ENCODE results near the gene EIF1AY.
"Not testable (repeated sequence)": the region's sequence is repeated elsewhere in the genome, so short reads cannot be mapped to it uniquely, and the experiment has no call there.

EIF1AY gene

GRCh38 chrY:20575531-20576121, at the start of gene EIF1AY:
TSS of gene EIF1AY (plus strand) at chrY:20575776. CDS start at chrY:20575872, 96 bp downstream.
- no peak within 1 kb of the TSS for H3K4me3 ChIP-seq (ENCODE audit: low read length)
- no peaks in the 10 kb centered on the region for H3K36me3 ChIP-seq (ENCODE audit: control insufficient read depth, insufficient read depth, low read length)
- no peaks in the 10 kb centered on the region for H3K4me1 ChIP-seq (ENCODE audit: control insufficient read depth, insufficient read depth, low read length)
- no peaks in the 10 kb centered on the region for H3K27me3 ChIP-seq (ENCODE audit: control insufficient read depth, insufficient read depth, low read length)
- no peak within 1 kb of the TSS for H3K27ac ChIP-seq (ENCODE audit: low read depth, low read length)
- no peak within 1 kb of the TSS for H3K9ac ChIP-seq (ENCODE audit: low read length)

GRCh38 chrY:20528435-20528834, 47.1 kb upstream of the EIF1AY start:
- Histone ChIP-seq H3K4me3 (ENCODE audit: low read length) (no peak overlapping the region), H3K4me1 (ENCODE audit: control insufficient read depth, insufficient read depth, low read length) (no peaks in the 10 kb centered on the region), H3K9ac (ENCODE audit: low read length) (no peak overlapping the region), H3K36me3 (ENCODE audit: control insufficient read depth, insufficient read depth, low read length) (no peaks in the 10 kb centered on the region), H3K27me3 (ENCODE audit: control insufficient read depth, insufficient read depth, low read length) (no peaks in the 10 kb centered on the region), H3K27ac (ENCODE audit: low read depth, low read length) (no peak overlapping the region)

GRCh38 chrY:20538186-20538585, 37.4 kb upstream of the EIF1AY start:
- no peaks in the 10 kb centered on the region for H3K36me3 ChIP-seq (ENCODE audit: control insufficient read depth, insufficient read depth, low read length)
- H3K4me1 ChIP-seq (ENCODE audit: control insufficient read depth, insufficient read depth, low read length), result no peaks in the 10 kb centered on the region
- H3K27ac ChIP-seq (ENCODE audit: low read depth, low read length), result no peak overlapping the region
- H3K9ac ChIP-seq (ENCODE audit: low read length), result no peak overlapping the region
- H3K4me3 ChIP-seq (ENCODE audit: low read length), result no peak overlapping the region
- no peaks in the 10 kb centered on the region for H3K27me3 ChIP-seq (ENCODE audit: control insufficient read depth, insufficient read depth, low read length)

GRCh38 chrY:20538933-20539332, 36.6 kb upstream of the EIF1AY start:
- Histone ChIP-seq H3K27me3 (ENCODE audit: control insufficient read depth, insufficient read depth, low read length) (no peaks in the 10 kb centered on the region), H3K4me1 (ENCODE audit: control insufficient read depth, insufficient read depth, low read length) (no peaks in the 10 kb centered on the region), H3K4me3 (ENCODE audit: low read length) (no peak overlapping the region), H3K36me3 (ENCODE audit: control insufficient read depth, insufficient read depth, low read length) (no peaks in the 10 kb centered on the region), H3K27ac (ENCODE audit: low read depth, low read length) (no peak overlapping the region), H3K9ac (ENCODE audit: low read length) (no peak overlapping the region)

GRCh38 chrY:20544451-20544960, 31.1 kb upstream of the EIF1AY start:
- H3K4me1 ChIP-seq (ENCODE audit: control insufficient read depth, insufficient read depth, low read length), result no peaks in the 10 kb centered on the region
- H3K27ac ChIP-seq (ENCODE audit: low read depth, low read length), result no peak overlapping the region
- no peak overlapping the region for H3K9ac ChIP-seq (ENCODE audit: low read length)
- no peak overlapping the region for H3K4me3 ChIP-seq (ENCODE audit: low read length)
- no peaks in the 10 kb centered on the region for H3K27me3 ChIP-seq (ENCODE audit: control insufficient read depth, insufficient read depth, low read length)
- no peaks in the 10 kb centered on the region for H3K36me3 ChIP-seq (ENCODE audit: control insufficient read depth, insufficient read depth, low read length)

GRCh38 chrY:20546071-20546470, 29.5 kb upstream of the EIF1AY start:
- Histone ChIP-seq H3K4me1 (ENCODE audit: control insufficient read depth, insufficient read depth, low read length) (no peaks in the 10 kb centered on the region), H3K4me3 (ENCODE audit: low read length) (no peak overlapping the region), H3K9ac (ENCODE audit: low read length) (no peak overlapping the region), H3K27ac (ENCODE audit: low read depth, low read length) (no peak overlapping the region), H3K36me3 (ENCODE audit: control insufficient read depth, insufficient read depth, low read length) (no peaks in the 10 kb centered on the region), H3K27me3 (ENCODE audit: control insufficient read depth, insufficient read depth, low read length) (no peaks in the 10 kb centered on the region)

- no peaks in the 10 kb centered on the region for H3K36me3 ChIP-seq (ENCODE audit: control insufficient read depth, insufficient read depth, low read length)
- no peaks in the 10 kb centered on the region for H3K4me1 ChIP-seq (ENCODE audit: control insufficient read depth, insufficient read depth, low read length)
- no peak overlapping the region for H3K4me3 ChIP-seq (ENCODE audit: low read length)
- no peak overlapping the region for H3K9ac ChIP-seq (ENCODE audit: low read length)
- H3K27ac ChIP-seq (ENCODE audit: low read depth, low read length), result no peak overlapping the region
- H3K27me3 ChIP-seq (ENCODE audit: control insufficient read depth, insufficient read depth, low read length), result no peaks in the 10 kb centered on the region
Observed at GRCh38 chrY:20549289-20549688, 26.3 kb upstream of the EIF1AY start.

- Histone ChIP-seq H3K27me3 (ENCODE audit: control insufficient read depth, insufficient read depth, low read length) (no peaks in the 10 kb centered on the region), H3K27ac (ENCODE audit: low read depth, low read length) (no peak overlapping the region), H3K9ac (ENCODE audit: low read length) (no peak overlapping the region), H3K4me3 (ENCODE audit: low read length) (no peak overlapping the region), H3K4me1 (ENCODE audit: control insufficient read depth, insufficient read depth, low read length) (no peaks in the 10 kb centered on the region), H3K36me3 (ENCODE audit: control insufficient read depth, insufficient read depth, low read length) (no peaks in the 10 kb centered on the region)
Observed at GRCh38 chrY:20551840-20552239, 23.7 kb upstream of the EIF1AY start.

- H3K36me3 ChIP-seq (ENCODE audit: control insufficient read depth, insufficient read depth, low read length); H3K27me3 ChIP-seq (ENCODE audit: control insufficient read depth, insufficient read depth, low read length); H3K9ac ChIP-seq (ENCODE audit: low read length); H3K4me3 ChIP-seq (ENCODE audit: low read length); H3K4me1 ChIP-seq (ENCODE audit: control insufficient read depth, insufficient read depth, low read length); H3K27ac ChIP-seq (ENCODE audit: low read depth, low read length): not testable (repeated sequence)
Observed at GRCh38 chrY:20552764-20553323, 22.7 kb upstream of the EIF1AY start.

- H3K9ac ChIP-seq (ENCODE audit: low read length), result no peak overlapping the region
- no peaks in the 10 kb centered on the region for H3K36me3 ChIP-seq (ENCODE audit: control insufficient read depth, insufficient read depth, low read length)
- H3K4me3 ChIP-seq (ENCODE audit: low read length), result no peak overlapping the region
- H3K4me1 ChIP-seq (ENCODE audit: control insufficient read depth, insufficient read depth, low read length), result no peaks in the 10 kb centered on the region
- H3K27me3 ChIP-seq (ENCODE audit: control insufficient read depth, insufficient read depth, low read length), result no peaks in the 10 kb centered on the region
- no peak overlapping the region for H3K27ac ChIP-seq (ENCODE audit: low read depth, low read length)
Observed at GRCh38 chrY:20555820-20556219, 19.8 kb upstream of the EIF1AY start.

- Histone ChIP-seq H3K4me3 (ENCODE audit: low read length) (no peak overlapping the region), H3K36me3 (ENCODE audit: control insufficient read depth, insufficient read depth, low read length) (no peaks in the 10 kb centered on the region), H3K9ac (ENCODE audit: low read length) (no peak overlapping the region), H3K27ac (ENCODE audit: low read depth, low read length) (no peak overlapping the region), H3K4me1 (ENCODE audit: control insufficient read depth, insufficient read depth, low read length) (no peaks in the 10 kb centered on the region), H3K27me3 (ENCODE audit: control insufficient read depth, insufficient read depth, low read length) (no peaks in the 10 kb centered on the region)
Observed at GRCh38 chrY:20558677-20559076, 16.9 kb upstream of the EIF1AY start.

GRCh38 chrY:20559873-20560512, 15.6 kb upstream of the EIF1AY start:
- H3K4me1 ChIP-seq (ENCODE audit: control insufficient read depth, insufficient read depth, low read length), result no peaks in the 10 kb centered on the region
- no peaks in the 10 kb centered on the region for H3K36me3 ChIP-seq (ENCODE audit: control insufficient read depth, insufficient read depth, low read length)
- no peaks in the 10 kb centered on the region for H3K27me3 ChIP-seq (ENCODE audit: control insufficient read depth, insufficient read depth, low read length)
- no peak overlapping the region for H3K27ac ChIP-seq (ENCODE audit: low read depth, low read length)
- H3K4me3 ChIP-seq (ENCODE audit: low read length), result no peak overlapping the region
- H3K9ac ChIP-seq (ENCODE audit: low read length), result no peak overlapping the region

GRCh38 chrY:20571306-20571705, 4.3 kb upstream of the EIF1AY start:
- Histone ChIP-seq H3K4me1 (ENCODE audit: control insufficient read depth, insufficient read depth, low read length) (no peaks in the 10 kb centered on the region), H3K36me3 (ENCODE audit: control insufficient read depth, insufficient read depth, low read length) (no peaks in the 10 kb centered on the region), H3K27ac (ENCODE audit: low read depth, low read length) (no peak overlapping the region), H3K4me3 (ENCODE audit: low read length) (no peak overlapping the region), H3K27me3 (ENCODE audit: control insufficient read depth, insufficient read depth, low read length) (no peaks in the 10 kb centered on the region), H3K9ac (ENCODE audit: low read length) (no peak overlapping the region)

Data from rectal smooth muscle tissue (tissue), 1 donor.